22Rv1 (cell line): ENCODE results near the gene PLA2G2A.

Experiments used
- ZFX ChIP-seq: fragments of 450-650 bp; IDR thresholded peaks from 2 replicates; pipeline ENCODE4 v1.6.1; 2017; ENCODE audit warnings: antibody characterized with exemption, borderline replicate concordance
- TF ChIP-seq, protein P1 (sequence below): fragments of 450-650 bp; IDR thresholded peaks from 2 replicates; pipeline ENCODE4 v1.5.1; 2017; ENCODE audit warnings: mild to moderate bottlenecking

DNA sequence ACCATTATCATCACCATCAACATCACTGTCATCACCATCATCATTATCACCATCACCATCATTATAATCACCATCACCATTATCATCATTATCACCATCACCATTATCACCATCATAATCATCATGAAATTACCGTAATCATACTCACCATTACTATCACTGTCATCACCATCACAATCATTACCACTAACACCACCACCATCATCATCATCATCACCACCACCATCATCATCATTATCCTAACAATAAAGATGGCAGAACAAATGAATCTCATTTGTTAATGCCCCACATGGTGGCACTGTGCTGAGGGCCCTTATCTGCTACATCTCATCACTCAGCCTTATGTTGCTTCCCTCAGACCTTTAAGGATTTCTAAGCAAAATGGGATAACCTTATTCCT is 46.6 kb downstream of the PLA2G2A start:
- TF ChIP-seq, protein P1, sequence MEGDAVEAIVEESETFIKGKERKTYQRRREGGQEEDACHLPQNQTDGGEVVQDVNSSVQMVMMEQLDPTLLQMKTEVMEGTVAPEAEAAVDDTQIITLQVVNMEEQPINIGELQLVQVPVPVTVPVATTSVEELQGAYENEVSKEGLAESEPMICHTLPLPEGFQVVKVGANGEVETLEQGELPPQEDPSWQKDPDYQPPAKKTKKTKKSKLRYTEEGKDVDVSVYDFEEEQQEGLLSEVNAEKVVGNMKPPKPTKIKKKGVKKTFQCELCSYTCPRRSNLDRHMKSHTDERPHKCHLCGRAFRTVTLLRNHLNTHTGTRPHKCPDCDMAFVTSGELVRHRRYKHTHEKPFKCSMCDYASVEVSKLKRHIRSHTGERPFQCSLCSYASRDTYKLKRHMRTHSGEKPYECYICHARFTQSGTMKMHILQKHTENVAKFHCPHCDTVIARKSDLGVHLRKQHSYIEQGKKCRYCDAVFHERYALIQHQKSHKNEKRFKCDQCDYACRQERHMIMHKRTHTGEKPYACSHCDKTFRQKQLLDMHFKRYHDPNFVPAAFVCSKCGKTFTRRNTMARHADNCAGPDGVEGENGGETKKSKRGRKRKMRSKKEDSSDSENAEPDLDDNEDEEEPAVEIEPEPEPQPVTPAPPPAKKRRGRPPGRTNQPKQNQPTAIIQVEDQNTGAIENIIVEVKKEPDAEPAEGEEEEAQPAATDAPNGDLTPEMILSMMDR = no peak
- TF ChIP-seq ZFX = no peak
